ENCODE measurements around the gene SLCO4A1.

The SLCO4A1 gene

DNA sequence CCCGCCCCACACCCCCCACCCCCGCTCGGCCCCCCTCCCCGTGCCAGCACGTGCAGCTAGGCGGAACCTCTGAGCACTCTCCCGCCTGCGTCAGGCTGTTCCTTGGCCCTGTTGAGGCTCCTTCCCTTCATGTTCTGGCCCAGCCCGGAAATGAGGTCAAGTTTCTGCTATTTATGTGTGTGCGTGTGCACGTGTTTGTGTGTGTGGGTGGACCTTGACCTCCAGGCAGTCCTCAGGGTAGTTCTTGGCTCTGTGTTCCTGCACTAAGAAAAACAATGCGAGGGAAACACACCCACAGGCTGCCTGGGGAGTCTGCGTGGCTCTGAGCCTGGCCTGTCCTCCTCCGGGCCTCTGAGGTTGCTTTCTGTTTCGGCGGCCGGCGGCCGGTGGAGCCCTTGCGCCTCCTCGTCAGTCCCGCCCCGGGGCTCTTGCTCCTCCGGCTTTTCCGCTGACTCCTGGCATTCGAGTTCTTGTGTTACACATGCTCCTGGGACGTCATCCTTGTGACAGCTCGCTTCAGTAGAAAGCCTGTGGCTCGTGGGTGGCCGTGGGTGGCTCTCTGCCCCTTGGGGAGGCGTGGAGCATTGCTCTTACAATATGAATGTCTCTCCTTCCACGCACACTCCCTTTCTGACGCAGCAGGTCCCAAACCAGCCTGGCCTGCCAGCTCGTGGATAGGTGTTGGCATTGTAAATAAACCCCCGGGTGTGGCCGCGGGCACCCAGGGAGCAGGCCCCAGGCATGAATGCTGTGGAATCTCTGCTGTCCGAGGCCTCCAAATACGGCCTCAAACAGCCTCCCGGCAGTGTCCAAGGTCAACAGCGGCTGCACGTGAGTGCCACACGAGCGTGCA, 10.0 kb downstream of the SLCO4A1 start:
- no peak for DNase-seq (ENCODE audit: low read depth, low spot score)

GRCh38 chr20:62652894-62653305, 10.6 kb downstream of the SLCO4A1 start:
- no peak for DNase-seq (ENCODE audit: low read depth, low spot score)

- DNase-seq (ENCODE audit: low read depth, low spot score) = no peak
Measured at GRCh38 chr20:62653373-62653772, 11.1 kb downstream of the SLCO4A1 start.

DNA sequence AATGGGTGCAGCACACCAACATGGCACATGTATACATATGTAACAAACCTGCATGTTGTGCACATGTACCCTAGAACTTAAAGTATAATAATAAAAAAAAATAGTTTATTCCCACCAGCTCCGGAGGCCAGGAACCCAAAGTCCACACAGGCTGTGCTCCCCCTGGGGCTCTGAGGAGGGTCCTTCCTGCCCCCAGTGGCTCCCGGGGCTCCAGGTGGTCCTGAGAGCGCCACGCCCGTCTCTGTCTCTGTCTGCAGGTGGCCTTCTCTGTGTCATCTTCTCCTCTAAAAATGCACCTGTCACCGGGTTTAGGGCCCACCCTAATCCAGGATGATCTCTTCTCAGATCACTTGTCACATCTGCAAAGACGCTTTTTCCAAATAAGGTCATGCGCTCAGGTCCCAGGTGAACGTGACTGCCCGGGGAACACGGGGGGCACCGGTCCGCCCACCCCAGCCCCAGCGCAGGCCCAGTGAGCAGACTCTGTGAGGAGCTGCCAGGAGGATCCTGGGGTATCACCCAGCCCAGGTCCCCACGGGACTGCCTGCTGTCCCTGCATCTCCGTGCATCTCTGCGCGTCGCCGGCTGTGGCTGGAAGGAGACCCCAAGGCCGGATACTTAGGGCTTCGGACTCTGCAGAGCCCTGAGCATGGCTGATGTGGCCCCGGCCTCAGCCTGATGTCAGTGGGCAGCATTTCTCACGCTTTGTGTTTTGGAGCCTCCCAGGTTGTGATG, 11.8 kb downstream of the SLCO4A1 start:
- DNase-seq (ENCODE audit: low read depth, low spot score) = no peak

GRCh38 chr20:62655282-62656196, 13.2 kb downstream of the SLCO4A1 start:
- no peak for DNase-seq (ENCODE audit: low read depth, low spot score)

DNA sequence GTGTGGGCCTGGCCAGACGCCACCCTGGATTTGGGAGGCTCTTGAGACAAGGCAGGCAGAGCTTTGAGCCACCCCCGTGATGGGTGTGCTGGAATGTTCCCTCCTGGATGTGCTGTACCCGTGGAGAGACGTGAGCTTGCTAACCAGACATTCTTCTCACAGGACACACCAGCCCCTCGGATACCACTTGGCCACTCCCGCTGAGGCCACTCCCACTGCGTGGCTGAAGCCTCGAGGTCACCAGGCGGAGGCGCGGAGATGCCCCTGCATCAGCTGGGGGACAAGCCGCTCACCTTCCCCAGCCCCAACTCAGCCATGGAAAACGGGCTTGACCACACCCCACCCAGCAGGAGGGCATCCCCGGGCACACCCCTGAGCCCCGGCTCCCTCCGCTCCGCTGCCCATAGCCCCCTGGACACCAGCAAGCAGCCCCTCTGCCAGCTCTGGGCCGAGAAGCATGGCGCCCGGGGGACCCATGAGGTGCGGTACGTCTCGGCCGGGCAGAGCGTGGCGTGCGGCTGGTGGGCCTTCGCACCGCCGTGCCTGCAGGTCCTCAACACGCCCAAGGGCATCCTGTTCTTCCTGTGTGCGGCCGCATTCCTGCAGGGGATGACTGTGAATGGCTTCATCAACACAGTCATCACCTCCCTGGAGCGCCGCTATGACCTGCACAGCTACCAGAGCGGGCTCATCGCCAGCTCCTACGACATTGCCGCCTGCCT, 14.1 kb downstream of the SLCO4A1 start:
- DNase-seq (ENCODE audit: low read depth, low spot score) = no peak

- DNase-seq (ENCODE audit: low read depth, low spot score) = no peak
Measured at GRCh38 chr20:62656919-62657588, 14.8 kb downstream of the SLCO4A1 start.

DNA sequence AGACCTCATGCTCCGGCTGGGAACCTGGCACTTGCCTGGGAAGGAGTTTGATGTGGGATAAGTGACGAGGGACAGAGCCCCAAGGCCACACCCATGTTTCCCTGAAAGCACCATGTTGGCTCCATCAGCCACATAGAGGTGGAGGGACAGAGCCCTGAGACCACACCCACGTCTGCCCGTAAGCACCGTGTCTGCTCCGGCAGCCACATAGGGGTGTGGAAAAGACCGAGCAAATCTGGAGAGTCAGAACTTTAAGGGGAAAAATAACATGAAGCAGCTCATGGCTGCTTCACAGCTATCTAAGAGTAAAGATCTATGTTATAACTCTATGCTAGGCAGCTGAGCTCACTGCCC, 15.3 kb downstream of the SLCO4A1 start:
- no peak for DNase-seq (ENCODE audit: low read depth, low spot score)

DNA sequence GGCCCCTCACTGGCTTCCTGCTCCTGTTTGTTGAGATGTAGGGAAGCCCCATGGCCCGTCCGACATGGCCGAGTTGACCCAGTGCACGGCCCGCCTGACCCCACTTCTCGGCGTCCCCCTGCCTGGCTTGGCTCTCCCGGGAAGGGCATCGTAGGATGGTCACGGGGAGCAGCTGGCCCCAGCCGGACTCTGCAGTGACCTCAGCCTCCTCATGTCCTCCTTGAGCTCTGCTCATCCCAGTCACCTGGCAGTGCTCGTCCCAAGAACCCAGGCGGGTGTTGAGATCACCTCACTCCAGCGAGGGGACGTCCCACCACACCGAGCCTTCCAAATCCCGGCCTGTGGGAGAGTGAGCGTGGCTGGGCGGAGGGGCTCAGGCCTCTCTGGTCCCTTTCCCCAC, 15.7 kb downstream of the SLCO4A1 start:
- no peak for DNase-seq (ENCODE audit: low read depth, low spot score)

DNA sequence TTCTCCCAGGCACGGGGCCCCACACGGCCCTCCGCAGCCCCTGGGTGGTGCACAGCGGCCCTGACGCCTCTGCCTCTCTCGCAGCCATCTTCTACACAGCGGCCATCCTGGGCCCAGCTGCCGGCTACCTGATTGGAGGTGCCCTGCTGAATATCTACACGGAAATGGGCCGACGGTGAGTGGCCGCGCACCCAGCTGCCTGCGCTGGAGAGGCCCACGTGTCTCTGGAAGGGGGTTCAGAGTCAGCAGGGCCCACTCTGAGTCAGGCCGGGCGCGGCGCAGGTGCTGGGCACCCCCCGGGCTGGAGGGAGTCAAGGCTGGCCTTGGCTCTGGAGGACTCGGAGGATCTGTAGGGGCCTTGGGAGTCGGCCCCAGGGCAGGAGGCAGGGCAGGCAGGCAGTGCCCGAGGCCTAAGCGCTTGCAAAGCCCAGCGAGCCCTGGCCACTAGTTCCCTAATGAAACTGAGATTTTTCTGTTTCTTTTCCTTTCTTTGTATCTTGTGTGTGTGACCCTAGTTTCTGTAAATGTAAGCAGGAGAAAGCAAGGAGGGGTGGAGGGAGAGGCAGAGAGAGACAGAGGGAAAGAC, 16.4 kb downstream of the SLCO4A1 start:
- DNase-seq (ENCODE audit: low read depth, low spot score) = no peak

- no peak for DNase-seq (ENCODE audit: low read depth, low spot score)
Measured at GRCh38 chr20:62659488-62660239, 17.4 kb downstream of the SLCO4A1 start.

DNA sequence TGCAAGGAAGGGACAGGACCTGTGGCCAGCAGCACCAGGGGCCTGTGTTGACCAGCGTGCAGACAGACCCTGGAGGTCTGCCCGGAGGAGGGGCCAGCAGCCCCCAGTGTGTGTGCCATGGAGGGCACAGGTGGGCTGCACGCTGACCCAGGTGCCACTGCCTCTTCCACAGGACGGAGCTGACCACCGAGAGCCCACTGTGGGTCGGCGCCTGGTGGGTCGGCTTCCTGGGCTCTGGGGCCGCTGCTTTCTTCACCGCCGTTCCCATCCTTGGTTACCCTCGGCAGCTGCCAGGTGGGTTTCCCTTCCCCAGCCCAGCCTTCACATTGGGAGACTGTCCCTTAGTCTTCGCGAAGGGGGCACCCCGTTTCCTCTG, 17.9 kb downstream of the SLCO4A1 start:
- DNase-seq (ENCODE audit: low read depth, low spot score) = no peak

GRCh38 chr20:62660768-62661167, 18.5 kb downstream of the SLCO4A1 start:
- no peak for DNase-seq (ENCODE audit: low read depth, low spot score)

- DNase-seq (ENCODE audit: low read depth, low spot score) = no peak
Measured at GRCh38 chr20:62661647-62662046, 19.3 kb downstream of the SLCO4A1 start.

GRCh38 chr20:62662422-62662821, 20.1 kb downstream of the SLCO4A1 start:
- DNase-seq (ENCODE audit: low read depth, low spot score) = no peak

DNA sequence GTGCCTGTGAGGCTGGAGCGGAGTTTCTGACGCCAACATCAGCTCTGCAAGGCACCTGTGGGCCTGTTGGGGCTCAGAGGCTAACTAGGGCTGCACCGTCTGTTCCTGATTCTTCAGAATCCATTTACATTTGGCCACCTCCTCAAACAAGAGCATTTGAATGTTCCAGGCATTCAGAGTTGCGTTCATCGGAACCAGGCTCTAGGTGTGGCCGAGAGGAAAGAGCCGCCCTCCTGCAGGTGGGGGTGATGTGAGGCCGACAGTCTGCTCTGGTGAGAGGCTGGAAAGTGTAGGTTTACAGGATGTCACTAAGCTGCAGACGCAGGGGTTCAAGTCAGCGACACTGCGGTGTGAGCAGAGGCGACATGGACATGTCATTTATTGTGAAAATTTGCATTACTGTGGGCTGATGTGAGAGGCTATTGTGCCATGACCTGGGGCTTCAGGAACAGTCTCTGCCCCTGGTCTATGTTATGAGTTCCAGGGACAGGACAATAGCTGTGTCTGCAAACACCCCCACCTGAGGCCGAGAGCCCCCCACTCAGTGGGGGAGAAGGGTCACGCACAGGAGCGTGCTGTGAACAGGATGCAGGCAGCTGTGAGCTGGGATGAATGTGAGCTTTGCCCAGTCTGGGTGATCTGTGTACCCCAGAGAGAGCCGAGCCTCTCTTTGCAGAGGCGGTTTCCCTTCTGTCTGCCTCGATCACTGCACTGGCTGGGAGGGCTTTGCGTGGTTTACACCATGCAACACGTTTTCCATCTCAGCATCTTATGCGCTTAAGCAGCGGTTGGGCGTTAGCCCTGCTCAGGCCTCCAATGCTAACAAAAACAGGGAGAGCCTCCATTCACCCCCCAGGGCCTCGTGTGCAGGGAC, 21.1 kb downstream of the SLCO4A1 start:
- no peak for DNase-seq (ENCODE audit: low read depth, low spot score)

- no peak for DNase-seq (ENCODE audit: low read depth, low spot score)
Measured at GRCh38 chr20:62664019-62664971, 22.0 kb downstream of the SLCO4A1 start.

Data from activated naive CD8-positive, alpha-beta T cell treated with anti-CD3 and anti-CD28 coated beads, Interleukin-2, amount 50 U/mL, for 16 hours (primary cell).